Hepatocyte (in vitro differentiated cells): ENCODE measurements around the gene PYURF. TPM values are rescaled to one million over a fixed set of nuclear protein-coding genes. Genes with fewer than 3 reads are reported as not detected.

Experiments
- DNase-seq: peaks from one replicate; pipeline ENCODE4 v3.0.0-alpha.2; 2016; ENCODE audit warnings: low spot score
- H2AFZ ChIP-seq: fragments of 200-600 bp; sonication (generic); 2 replicates; pipeline ENCODE4 v1.6.0; 2016; ENCODE audit warnings: antibody characterized with exemption, mild to moderate bottlenecking
- H3K27ac ChIP-seq: fragments of 200-600 bp; sonication (generic); 2 replicates; pipeline ENCODE4 v1.5.1; 2016; ENCODE audit warnings: mild to moderate bottlenecking
- H3K27me3 ChIP-seq: fragments of 200-600 bp; sonication (generic); 2 replicates; pipeline ENCODE4 v1.6.1; 2016
- H3K36me3 ChIP-seq: fragments of 200-600 bp; sonication (generic); replicated peaks from 2 replicates; pipeline ENCODE4 v1.5.1; 2016; ENCODE audit warnings: low read depth; ENCODE audit not compliant: insufficient read depth
- H3K4me1 ChIP-seq: fragments of 200-600 bp; sonication (generic); 2 replicates; pipeline ENCODE4 v1.5.1; 2016; ENCODE audit warnings: mild to moderate bottlenecking, moderate library complexity; ENCODE audit not compliant: insufficient read depth
- H3K4me2 ChIP-seq: fragments of 200-600 bp; sonication (generic); 2 replicates; pipeline ENCODE4 v1.6.0; 2016
- H3K4me3 ChIP-seq: fragments of 200-600 bp; sonication (generic); 2 replicates; pipeline ENCODE4 v1.5.1; 2016; ENCODE audit warnings: mild to moderate bottlenecking
- H3K79me2 ChIP-seq: fragments of 200-600 bp; sonication (generic); 2 replicates; pipeline ENCODE4 v1.6.0; 2017; ENCODE audit warnings: mild to moderate bottlenecking
- H3K9me2 ChIP-seq: fragments of 200-600 bp; sonication (generic); replicated peaks from 2 replicates; pipeline ENCODE4 v1.6.0; 2017; ENCODE audit warnings: mild to moderate bottlenecking; ENCODE audit not compliant: insufficient read depth
- H3K9me3 ChIP-seq: fragments of 200-600 bp; sonication (generic); 2 replicates; pipeline ENCODE4 v1.5.1; 2016; ENCODE audit warnings: low read depth, mild to moderate bottlenecking
- H4K20me1 ChIP-seq: fragments of 200-600 bp; sonication (generic); 2 replicates; pipeline ENCODE4 v1.6.0; 2016; ENCODE audit warnings: mild to moderate bottlenecking; ENCODE audit not compliant: insufficient read depth, poor library complexity, severe bottlenecking
- CTCF ChIP-seq: fragments of 200-600 bp; sonication (generic); IDR thresholded peaks from 2 replicates; pipeline ENCODE4 v1.5.1; 2016; ENCODE audit warnings: antibody characterized with exemption, mild to moderate bottlenecking; ENCODE audit not compliant: poor library complexity
- EZH2 ChIP-seq: fragments of 200-600 bp; sonication (generic); IDR thresholded peaks from 2 replicates; pipeline ENCODE4 v1.6.1; 2016; ENCODE audit warnings: antibody characterized with exemption, mild to moderate bottlenecking, borderline replicate concordance
- EZH2phosphoT487 ChIP-seq: fragments of 200-600 bp; sonication (generic); IDR thresholded peaks from one replicate; pipeline ENCODE4 v1.6.1; 2018; ENCODE audit warnings: antibody characterized with exemption, mild to moderate bottlenecking, low read depth, moderate library complexity; ENCODE audit not compliant: unreplicated experiment, severe bottlenecking
- WGBS: methylation state at CpG from one replicate; pipeline ENCODE4 v1.1.6; 2016; ENCODE audit warnings: low lambda C conversion rate; ENCODE audit errors: missing lambda C conversion rate; 5-methylcytosine and 5-hydroxymethylcytosine counted together
- polyA plus RNA-seq: library from polyadenylated mRNA; unstranded; fragments of >200 nt; fragmentation: Nextera tagmentation; extraction: Ambion mirVana; gene quantifications from 2 replicates; pipeline ENCODE4 v1.2.1, GENCODE V29; 2016
- total RNA-seq: library from RNA; depleted of rRNA; stranded (reverse); fragments of >200 nt; gene quantifications from 2 replicates; pipeline ENCODE4 v1.2.3, GENCODE V29; 2014

PYURF gene
- total and polyA plus RNA-seq, 2 experiments from 2014 or later = 134 to 135 TPM

DNA sequence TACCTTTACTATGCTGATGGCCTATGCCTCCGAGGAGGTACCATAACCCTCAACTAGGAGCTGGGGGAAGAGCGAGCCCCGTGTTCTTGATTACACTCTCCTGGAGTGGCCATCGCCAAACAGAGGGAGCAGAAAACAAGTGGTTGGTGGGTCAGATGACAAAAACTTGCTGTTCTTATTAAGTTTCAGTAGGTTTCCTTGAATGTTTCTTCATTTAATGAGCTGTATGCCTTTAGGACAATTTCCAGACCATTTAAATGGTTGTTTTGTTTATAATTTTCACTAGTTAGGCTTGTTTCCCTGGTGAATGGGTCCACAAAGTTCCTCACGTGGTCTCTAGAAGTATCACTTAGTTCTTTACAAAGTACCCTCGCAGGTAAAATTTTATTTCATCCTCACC is 4.7 kb downstream of the PYURF start:
- WGBS = 69% methylated on average over 6 of the region's 6 CpGs
- TF ChIP-seq EZH2 (no peak), CTCF (no peak), EZH2phosphoT487 (no peak)

GRCh38 chr4:88517825-88518224 is 5.8 kb downstream of the PYURF start:
- H3K27ac ChIP-seq = no peak overlapping the region
- no peaks in the 10 kb centered on the region for H3K36me3 ChIP-seq
- H3K4me3 ChIP-seq = no peak overlapping the region
- no peak overlapping the region for H2AFZ ChIP-seq
- TF ChIP-seq CTCF = no peak
- TF ChIP-seq EZH2phosphoT487 = no peak
- no peak for TF ChIP-seq EZH2
- peaks cover 7% of the 10 kb centered on the region for H3K4me1 ChIP-seq
- WGBS = 81% methylated on average over 3 of the region's 3 CpGs
- peaks cover 13% of the 10 kb centered on the region for H4K20me1 ChIP-seq
- no peaks in the 10 kb centered on the region for H3K9me2 ChIP-seq
- no peak overlapping the region for H3K4me2 ChIP-seq
- peaks cover 20% of the 10 kb centered on the region for H3K79me2 ChIP-seq
- H3K9me3 ChIP-seq = no peaks in the 10 kb centered on the region
- no peak for DNase-seq
- no peaks in the 10 kb centered on the region for H3K27me3 ChIP-seq

More for the DNA sequence above, 4.7 kb downstream of the PYURF start:
- no peak overlapping the region for H3K4me2 ChIP-seq
- H3K4me1 ChIP-seq = peaks cover 7% of the 10 kb centered on the region
- H4K20me1 ChIP-seq = peaks cover 13% of the 10 kb centered on the region
- no peaks in the 10 kb centered on the region for H3K9me2 ChIP-seq
- DNase-seq = no peak
- no peaks in the 10 kb centered on the region for H3K27me3 ChIP-seq
- no peak overlapping the region for H3K4me3 ChIP-seq
- no peaks in the 10 kb centered on the region for H3K36me3 ChIP-seq
- no peaks in the 10 kb centered on the region for H3K9me3 ChIP-seq
- no peak overlapping the region for H2AFZ ChIP-seq
- H3K79me2 ChIP-seq = peaks cover 26% of the 10 kb centered on the region
- H3K27ac ChIP-seq = no peak overlapping the region

- Histone ChIP-seq H3K9me2 (no peaks in the 10 kb centered on the region), H2AFZ (no peak overlapping the region), H4K20me1 (peaks cover 4% of the 10 kb centered on the region), H3K4me2 (no peak overlapping the region), H3K36me3 (no peaks in the 10 kb centered on the region), H3K4me1 (peaks cover 1% of the 10 kb centered on the region), H3K27ac (no peak overlapping the region), H3K27me3 (no peaks in the 10 kb centered on the region), H3K9me3 (no peaks in the 10 kb centered on the region), H3K4me3 (no peak overlapping the region), H3K79me2 (peaks cover 9% of the 10 kb centered on the region)
- WGBS = 98% methylated on average over 3 of the region's 3 CpGs
- TF ChIP-seq CTCF (no peak), EZH2phosphoT487 (no peak), EZH2 (no peak)
- DNase-seq = no peak
Measured at GRCh38 chr4:88516746-88517145, 6.8 kb downstream of the PYURF start.
